Muscle layer of colon (tissue), 2 donors: ENCODE measurements around the gene DOC2B.
"Not testable (repeated sequence)": the region's sequence is repeated elsewhere in the genome, so short reads cannot be mapped to it uniquely, and the experiment has no call there.

Experiments used
- H3K27ac ChIP-seq: one replicate; pipeline ENCODE4 v1.7.0; 2013; ENCODE audit warnings: low read depth, mild to moderate bottlenecking, low read length, moderate library complexity
- H3K27me3 ChIP-seq, 2 donors: one replicate each; pipeline ENCODE4 v1.7.0; 2013; ENCODE audit warnings: low read length in 2 of 2, mild to moderate bottlenecking in 2 of 2; ENCODE audit not compliant: insufficient read depth in 2 of 2, control insufficient read depth in 1 of 2
- H3K36me3 ChIP-seq: one replicate; pipeline ENCODE4 v1.7.0; 2013; ENCODE audit warnings: mild to moderate bottlenecking, low read length; ENCODE audit not compliant: insufficient read depth
- H3K4me1 ChIP-seq: one replicate; pipeline ENCODE4 v1.7.0; 2013; ENCODE audit warnings: mild to moderate bottlenecking, low read length; ENCODE audit not compliant: insufficient read depth
- H3K4me3 ChIP-seq, 2 donors: one replicate each; pipeline ENCODE4 v1.7.0; 2013; ENCODE audit warnings: low read length in 2 of 2, low read depth in 1 of 2, mild to moderate bottlenecking in 1 of 2, moderate library complexity in 1 of 2
- H3K9ac ChIP-seq: one replicate; pipeline ENCODE4 v1.7.0; 2013; ENCODE audit warnings: low read length
- H3K9me3 ChIP-seq: one replicate; pipeline ENCODE4 v1.7.0; 2013; ENCODE audit warnings: mild to moderate bottlenecking, low read length
- donor health status: abdominal sarcoma.
- donor health status: Adenocarcinoma of cecum.

The DOC2B gene

GRCh38 chr17:199191-199604, 17.7 kb upstream of the DOC2B start:
- Histone ChIP-seq H3K36me3 (no peaks in the 10 kb centered on the region), H3K27ac (no peak overlapping the region), H3K4me1 (peaks cover 8% of the 10 kb centered on the region), H3K9me3 (no peaks in the 10 kb centered on the region), H3K4me3 (no peak overlapping the region), H3K27me3 (peaks cover 10% of the 10 kb centered on the region in 2 donors), H3K9ac (no peak overlapping the region)

- not testable (repeated sequence) for H3K4me1 ChIP-seq, H3K4me3 ChIP-seq, H3K9me3 ChIP-seq, H3K27ac ChIP-seq, H3K36me3 ChIP-seq, H3K9ac ChIP-seq
- H3K27me3 ChIP-seq: peaks cover 10% of the 10 kb centered on the region in 2 donors
Observed at GRCh38 chr17:198225-198624, 16.8 kb upstream of the DOC2B start.

GRCh38 chr17:197352-197751, 15.9 kb upstream of the DOC2B start:
- H3K4me1 ChIP-seq: peaks cover 8% of the 10 kb centered on the region

GRCh38 chr17:194828-195602, 13.6 kb upstream of the DOC2B start:
- no peaks in the 10 kb centered on the region for H3K9me3 ChIP-seq

More at GRCh38 chr17:197352-197751, 15.9 kb upstream of the DOC2B start:
- no peaks in the 10 kb centered on the region for H3K9me3 ChIP-seq
- H3K27ac ChIP-seq: no peak overlapping the region
- no peaks in the 10 kb centered on the region for H3K36me3 ChIP-seq
- no peak overlapping the region for H3K9ac ChIP-seq
- H3K4me3 ChIP-seq: no peak overlapping the region
- peaks cover 10% of the 10 kb centered on the region in 2 donors for H3K27me3 ChIP-seq

GRCh38 chr17:193841-194806, 12.7 kb upstream of the DOC2B start:
- Histone ChIP-seq H3K4me3 (no peak overlapping the region), H3K9me3 (no peaks in the 10 kb centered on the region), H3K36me3 (no peaks in the 10 kb centered on the region), H3K27me3 (peaks cover 5 to 10% of the 10 kb centered on the region in 2 donors), H3K9ac (no peak overlapping the region), H3K4me1 (peaks cover 8% of the 10 kb centered on the region), H3K27ac (no peak overlapping the region)

More at GRCh38 chr17:194828-195602, 13.6 kb upstream of the DOC2B start:
- no peaks in the 10 kb centered on the region for H3K36me3 ChIP-seq
- no peak overlapping the region for H3K4me3 ChIP-seq
- H3K9ac ChIP-seq: no peak overlapping the region
- H3K4me1 ChIP-seq: peaks cover 8% of the 10 kb centered on the region
- H3K27me3 ChIP-seq: peaks cover 10% of the 10 kb centered on the region in 2 donors
- H3K27ac ChIP-seq: no peak overlapping the region

- Histone ChIP-seq H3K9ac (no peak overlapping the region), H3K36me3 (no peaks in the 10 kb centered on the region), H3K4me1 (peaks cover 5% of the 10 kb centered on the region), H3K27me3 (peaks cover 5 to 6% of the 10 kb centered on the region in 2 donors), H3K9me3 (no peaks in the 10 kb centered on the region), H3K27ac (no peak overlapping the region), H3K4me3 (no peak overlapping the region)
Observed at GRCh38 chr17:193426-193810, 12.0 kb upstream of the DOC2B start.

- H3K36me3 ChIP-seq: no peaks in the 10 kb centered on the region
- no peak overlapping the region for H3K27ac ChIP-seq
- H3K27me3 ChIP-seq: peaks cover under 1 to 3% of the 10 kb centered on the region in 2 donors
- no peak overlapping the region for H3K4me3 ChIP-seq
- H3K9me3 ChIP-seq: no peaks in the 10 kb centered on the region
- peaks cover 5% of the 10 kb centered on the region for H3K4me1 ChIP-seq
- no peak overlapping the region for H3K9ac ChIP-seq
Observed at GRCh38 chr17:192666-193425, 11.4 kb upstream of the DOC2B start.

GRCh38 chr17:189444-189843, 8.0 kb upstream of the DOC2B start:
- H3K4me3 ChIP-seq: no peak overlapping the region
- H3K27ac ChIP-seq: no peak overlapping the region

GRCh38 chr17:187130-187529, 5.7 kb upstream of the DOC2B start:
- Histone ChIP-seq H3K27ac (no peak overlapping the region), H3K4me1 (no peaks in the 10 kb centered on the region), H3K9me3 (no peaks in the 10 kb centered on the region), H3K36me3 (no peaks in the 10 kb centered on the region), H3K4me3 (no peak overlapping the region), H3K9ac (no peak overlapping the region), H3K27me3 (peaks cover 1 to 9% of the 10 kb centered on the region in 2 donors)

More at GRCh38 chr17:189444-189843, 8.0 kb upstream of the DOC2B start:
- Histone ChIP-seq H3K9ac (no peak overlapping the region), H3K4me1 (no peaks in the 10 kb centered on the region), H3K9me3 (no peaks in the 10 kb centered on the region), H3K27me3 (no peaks in the 10 kb centered on the region), H3K36me3 (no peaks in the 10 kb centered on the region)

- peaks cover 6 to 19% of the 10 kb centered on the region in 2 donors for H3K27me3 ChIP-seq
- H3K36me3 ChIP-seq: no peaks in the 10 kb centered on the region
- H3K4me1 ChIP-seq: no peaks in the 10 kb centered on the region
- no peak overlapping the region for H3K27ac ChIP-seq
- no peak overlapping the region for H3K4me3 ChIP-seq
- H3K9ac ChIP-seq: no peak overlapping the region
- no peaks in the 10 kb centered on the region for H3K9me3 ChIP-seq
Observed at GRCh38 chr17:185445-186138, 4.1 kb upstream of the DOC2B start.
